ENCODE data around the gene NHERF2.

DNA sequence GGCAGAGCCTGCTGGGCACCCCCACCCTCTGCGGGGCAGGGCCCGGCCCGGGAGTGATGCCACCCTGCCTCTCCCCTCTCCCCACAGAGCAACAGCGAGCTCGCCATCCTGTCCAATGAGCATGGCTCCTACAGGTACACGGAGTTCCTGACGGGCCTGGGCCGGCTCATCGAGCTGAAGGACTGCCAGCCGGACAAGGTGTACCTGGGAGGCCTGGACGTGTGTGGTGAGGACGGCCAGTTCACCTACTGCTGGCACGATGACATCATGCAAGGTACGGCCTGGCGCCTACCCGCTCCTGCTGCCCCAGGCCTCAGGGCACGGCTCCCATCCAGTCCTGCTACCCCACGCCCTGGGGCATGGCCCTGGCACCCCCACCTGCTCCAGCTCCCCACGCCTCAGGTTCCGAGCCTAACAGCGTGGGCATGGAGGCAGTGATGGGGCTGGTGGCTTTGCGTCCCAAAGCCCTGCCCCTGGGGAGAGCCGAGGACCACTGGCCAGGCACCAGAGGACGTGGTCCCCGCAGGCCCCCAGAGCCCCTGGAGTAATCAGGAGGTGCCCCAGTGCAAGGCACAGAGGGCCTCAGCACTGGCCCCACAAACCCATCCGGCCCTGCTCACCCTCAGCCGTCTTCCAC lies 59.5 kb downstream of the NHERF2 start:
- TF ChIP-seq, protein P1, sequence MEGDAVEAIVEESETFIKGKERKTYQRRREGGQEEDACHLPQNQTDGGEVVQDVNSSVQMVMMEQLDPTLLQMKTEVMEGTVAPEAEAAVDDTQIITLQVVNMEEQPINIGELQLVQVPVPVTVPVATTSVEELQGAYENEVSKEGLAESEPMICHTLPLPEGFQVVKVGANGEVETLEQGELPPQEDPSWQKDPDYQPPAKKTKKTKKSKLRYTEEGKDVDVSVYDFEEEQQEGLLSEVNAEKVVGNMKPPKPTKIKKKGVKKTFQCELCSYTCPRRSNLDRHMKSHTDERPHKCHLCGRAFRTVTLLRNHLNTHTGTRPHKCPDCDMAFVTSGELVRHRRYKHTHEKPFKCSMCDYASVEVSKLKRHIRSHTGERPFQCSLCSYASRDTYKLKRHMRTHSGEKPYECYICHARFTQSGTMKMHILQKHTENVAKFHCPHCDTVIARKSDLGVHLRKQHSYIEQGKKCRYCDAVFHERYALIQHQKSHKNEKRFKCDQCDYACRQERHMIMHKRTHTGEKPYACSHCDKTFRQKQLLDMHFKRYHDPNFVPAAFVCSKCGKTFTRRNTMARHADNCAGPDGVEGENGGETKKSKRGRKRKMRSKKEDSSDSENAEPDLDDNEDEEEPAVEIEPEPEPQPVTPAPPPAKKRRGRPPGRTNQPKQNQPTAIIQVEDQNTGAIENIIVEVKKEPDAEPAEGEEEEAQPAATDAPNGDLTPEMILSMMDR (IDR thresholded peaks at IDR 0.05): no peak
- TF ChIP-seq POLR2AphosphoS2 (conservative IDR thresholded peaks at IDR 0.05; ENCODE audit: low read length): no peak
- TF ChIP-seq POLR2A (IDR thresholded peaks at IDR 0.05; ENCODE audit: low read length): no peak
- TF ChIP-seq, protein P2, sequence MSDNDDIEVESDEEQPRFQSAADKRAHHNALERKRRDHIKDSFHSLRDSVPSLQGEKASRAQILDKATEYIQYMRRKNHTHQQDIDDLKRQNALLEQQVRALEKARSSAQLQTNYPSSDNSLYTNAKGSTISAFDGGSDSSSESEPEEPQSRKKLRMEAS (IDR thresholded peaks at IDR 0.05): no peak
- no peak for TF ChIP-seq ZFP36 (IDR thresholded peaks at IDR 0.05; ENCODE audit: borderline replicate concordance, partially characterized antibody)
- TF ChIP-seq RNF2 (IDR thresholded peaks at IDR 0.05; ENCODE audit: borderline replicate concordance, low read depth): no peak
- TF ChIP-seq CEBPB (IDR thresholded peaks at IDR 0.05): no peak
- no peak for TF ChIP-seq ESRRA (IDR thresholded peaks at IDR 0.05; ENCODE audit: borderline replicate concordance, low read length)
